Measurements from ENCODE around the gene COL27A1.

DNA sequence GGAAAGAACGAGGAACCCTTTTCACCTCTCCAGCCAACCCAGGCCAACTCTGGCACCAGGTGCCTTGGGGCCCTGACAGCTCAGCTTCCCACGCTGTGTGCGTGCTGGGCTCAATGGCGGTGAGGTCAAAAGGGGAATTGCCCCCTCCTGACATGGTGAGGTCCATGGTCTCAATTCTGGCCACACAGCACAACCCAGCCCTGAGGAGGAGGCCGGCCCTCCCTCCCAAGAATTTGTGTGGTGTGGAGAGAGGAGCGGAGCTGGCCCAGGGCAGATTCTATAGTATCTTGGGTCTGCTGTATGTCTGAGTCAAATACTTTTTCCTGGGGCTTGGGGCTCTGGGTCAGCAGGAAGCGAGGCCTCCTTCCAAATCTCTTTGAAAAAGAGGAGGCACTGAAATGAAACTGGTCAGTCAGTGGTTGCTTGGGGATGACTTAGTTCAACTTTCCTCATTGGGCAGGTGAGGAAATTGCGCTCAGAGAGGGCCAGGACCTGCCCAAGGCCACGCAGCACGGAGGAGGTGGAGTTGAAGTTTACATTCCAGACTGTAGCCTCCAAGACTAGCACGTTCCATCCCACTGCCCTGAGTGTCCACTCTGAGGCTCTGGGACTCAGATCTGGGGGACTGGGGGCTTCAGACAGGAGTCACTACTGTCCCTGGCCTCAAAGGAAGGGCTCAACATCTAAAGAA is 15.6 kb downstream of the COL27A1 start:
- TF ChIP-seq CREBBP (IDR thresholded peaks at IDR 0.05; ENCODE audit: low read depth, low read length) (no peak), HMG20B (CRISPR knock-in tag; IDR thresholded peaks at IDR 0.05) (no peak), SMC3 (conservative IDR thresholded peaks at IDR 0.05; ENCODE audit: insufficient read depth, low read depth, low read length) (no peak), CHD1 (IDR thresholded peaks at IDR 0.05; ENCODE audit: low read length) (no peak), NR2F6 (CRISPR knock-in tag; IDR thresholded peaks at IDR 0.05) (no peak), ETV6 (IDR thresholded peaks at IDR 0.05; ENCODE audit: borderline replicate concordance in 1 of 2, low read depth in 2 of 2, low read length in 1 of 2) (no peak), ETV6 (CRISPR knock-in tag; IDR thresholded peaks at IDR 0.05; ENCODE audit: borderline replicate concordance) (no peak)
- TF ChIP-seq, protein P1, sequence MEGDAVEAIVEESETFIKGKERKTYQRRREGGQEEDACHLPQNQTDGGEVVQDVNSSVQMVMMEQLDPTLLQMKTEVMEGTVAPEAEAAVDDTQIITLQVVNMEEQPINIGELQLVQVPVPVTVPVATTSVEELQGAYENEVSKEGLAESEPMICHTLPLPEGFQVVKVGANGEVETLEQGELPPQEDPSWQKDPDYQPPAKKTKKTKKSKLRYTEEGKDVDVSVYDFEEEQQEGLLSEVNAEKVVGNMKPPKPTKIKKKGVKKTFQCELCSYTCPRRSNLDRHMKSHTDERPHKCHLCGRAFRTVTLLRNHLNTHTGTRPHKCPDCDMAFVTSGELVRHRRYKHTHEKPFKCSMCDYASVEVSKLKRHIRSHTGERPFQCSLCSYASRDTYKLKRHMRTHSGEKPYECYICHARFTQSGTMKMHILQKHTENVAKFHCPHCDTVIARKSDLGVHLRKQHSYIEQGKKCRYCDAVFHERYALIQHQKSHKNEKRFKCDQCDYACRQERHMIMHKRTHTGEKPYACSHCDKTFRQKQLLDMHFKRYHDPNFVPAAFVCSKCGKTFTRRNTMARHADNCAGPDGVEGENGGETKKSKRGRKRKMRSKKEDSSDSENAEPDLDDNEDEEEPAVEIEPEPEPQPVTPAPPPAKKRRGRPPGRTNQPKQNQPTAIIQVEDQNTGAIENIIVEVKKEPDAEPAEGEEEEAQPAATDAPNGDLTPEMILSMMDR (IDR thresholded peaks at IDR 0.05 in 2 of 3, conservative IDR thresholded peaks at IDR 0.05 in 1 of 3; ENCODE audit: insufficient read depth in 2 of 3, low read depth in 1 of 3, low read length in 3 of 3): no peak
- TF ChIP-seq, protein P2, sequence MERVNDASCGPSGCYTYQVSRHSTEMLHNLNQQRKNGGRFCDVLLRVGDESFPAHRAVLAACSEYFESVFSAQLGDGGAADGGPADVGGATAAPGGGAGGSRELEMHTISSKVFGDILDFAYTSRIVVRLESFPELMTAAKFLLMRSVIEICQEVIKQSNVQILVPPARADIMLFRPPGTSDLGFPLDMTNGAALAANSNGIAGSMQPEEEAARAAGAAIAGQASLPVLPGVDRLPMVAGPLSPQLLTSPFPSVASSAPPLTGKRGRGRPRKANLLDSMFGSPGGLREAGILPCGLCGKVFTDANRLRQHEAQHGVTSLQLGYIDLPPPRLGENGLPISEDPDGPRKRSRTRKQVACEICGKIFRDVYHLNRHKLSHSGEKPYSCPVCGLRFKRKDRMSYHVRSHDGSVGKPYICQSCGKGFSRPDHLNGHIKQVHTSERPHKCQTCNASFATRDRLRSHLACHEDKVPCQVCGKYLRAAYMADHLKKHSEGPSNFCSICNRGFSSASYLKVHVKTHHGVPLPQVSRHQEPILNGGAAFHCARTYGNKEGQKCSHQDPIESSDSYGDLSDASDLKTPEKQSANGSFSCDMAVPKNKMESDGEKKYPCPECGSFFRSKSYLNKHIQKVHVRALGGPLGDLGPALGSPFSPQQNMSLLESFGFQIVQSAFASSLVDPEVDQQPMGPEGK (CRISPR knock-in tag; IDR thresholded peaks at IDR 0.05; ENCODE audit: borderline replicate concordance): no peak

All from K562 (cell line).